Upper lobe of left lung (tissue), 4 donors: ENCODE data around the gene MEF2A.

Experiments
- CTCF ChIP-seq, 6 experiments: fragments of 450-650 bp in 4 of 6; fragments of 200-600 bp in 2 of 6; sonication (generic) in 2 of 6; IDR thresholded peaks; one replicate each; pipeline ENCODE4 v1.5.1; 2016 to 2019; ENCODE audit warnings: antibody characterized with exemption in 6 of 6
- POLR2A ChIP-seq, 4 donors: fragments of 450-650 bp; IDR thresholded peaks; one replicate each; pipeline ENCODE4 v1.5.1; 2016 to 2017; ENCODE audit warnings: antibody characterized with exemption in 4 of 4, mild to moderate bottlenecking in 2 of 4

GRCh38 chr15:99522288-99522687, 43.5 kb upstream of the MEF2A start:
- TF ChIP-seq POLR2A (IDR thresholded peaks at IDR 0.05) = no peak
- TF ChIP-seq CTCF (IDR thresholded peaks at IDR 0.05) = no peak
